ENCODE data around the gene KRTAP4-2. TPM values are rescaled to one million over a fixed set of nuclear protein-coding genes. Genes with fewer than 3 reads are reported as not detected.
"Not testable (repeated sequence)": the region's sequence is repeated elsewhere in the genome, so short reads cannot be mapped to it uniquely, and the experiment has no call there.

Gene KRTAP4-2
- total and polyA plus RNA-seq, 9 donors = not detected

- Histone ChIP-seq H3K9me3 (no peaks in the 10 kb centered on the region), H3K4me3 (no peak within 1 kb of the TSS), H3K36me3 (no peaks in the 10 kb centered on the region), H3K27me3 (no peaks in the 10 kb centered on the region), H3K4me1 (ENCODE audit: insufficient read depth) (no peaks in the 10 kb centered on the region), H3K27ac (no peak within 1 kb of the TSS)
- no peak for DNase-seq
- intact Hi-C loops (cut with DNase I) = no loop called here
- no peak for TF ChIP-seq CTCF (IDR thresholded peaks at IDR 0.05)
- TF ChIP-seq POLR2A (IDR thresholded peaks at IDR 0.05) = no peak
- 81 to 88% (median 86%) methylated on average over 6 of the region's 6 CpGs for WGBS, 3 donors
These were observed 37.5 kb downstream of the KRTAP4-2 start, which contains the start of gene KRTAP4-6 for GRCh38 chr17:41140360-41141131. TSS of gene KRTAP4-6 (minus strand) at chr17:41140544. CDS start at chr17:41140487, 57 bp downstream.

- H3K27ac ChIP-seq; H3K9me3 ChIP-seq; intact Hi-C loops (cut with DNase I); H3K4me1 ChIP-seq (ENCODE audit: insufficient read depth); H3K36me3 ChIP-seq; DNase-seq; H3K27me3 ChIP-seq; H3K4me3 ChIP-seq: not testable (repeated sequence)
- WGBS, 3 donors = 85 to 91% (median 89%) methylated on average over 12 of the region's 12 CpGs
These were observed 38.2 kb downstream of the KRTAP4-2 start for GRCh38 chr17:41139865-41140264.

- Histone ChIP-seq H3K27me3 (no peaks in the 10 kb centered on the region), H3K4me1 (ENCODE audit: insufficient read depth) (no peaks in the 10 kb centered on the region), H3K4me3 (no peak overlapping the region), H3K9me3 (no peaks in the 10 kb centered on the region), H3K27ac (no peak overlapping the region), H3K36me3 (no peaks in the 10 kb centered on the region)
- TF ChIP-seq CTCF (IDR thresholded peaks at IDR 0.05) (no peak), POLR2A (IDR thresholded peaks at IDR 0.05) (no peak), EP300 (IDR thresholded peaks at IDR 0.05) (no peak)
- WGBS, 3 donors = 40 to 63% (median 46%) methylated on average over 2 of the region's 2 CpGs
- no peak for DNase-seq
- intact Hi-C loops (cut with DNase I) = no loop called here
These were observed 43.9 kb downstream of the KRTAP4-2 start for GRCh38 chr17:41133880-41134735.

- intact Hi-C loops (cut with DNase I) = no loop called here
- WGBS, 3 donors = 86 to 93% (median 89%) methylated on average over 3 of the region's 3 CpGs
- H3K27ac ChIP-seq = no peak overlapping the region
These were observed 46.0 kb downstream of the KRTAP4-2 start for GRCh38 chr17:41131979-41132378.

More at GRCh38 chr17:41131979-41132378, 46.0 kb downstream of the KRTAP4-2 start:
- TF ChIP-seq POLR2A (IDR thresholded peaks at IDR 0.05) (no peak), EP300 (IDR thresholded peaks at IDR 0.05) (no peak), CTCF (IDR thresholded peaks at IDR 0.05) (no peak)
- H3K36me3 ChIP-seq = no peaks in the 10 kb centered on the region
- H3K4me3 ChIP-seq = no peak overlapping the region
- DNase-seq = no peak
- H3K27me3 ChIP-seq = no peaks in the 10 kb centered on the region
- H3K9me3 ChIP-seq = no peaks in the 10 kb centered on the region
- H3K4me1 ChIP-seq (ENCODE audit: insufficient read depth) = no peaks in the 10 kb centered on the region

Small RNA genes within 50 kb of the gene (small RNA-seq; reads per million reads assigned to genes)
- not detected for gene KRTAP4-17P

Other genes with a start within 250 kb of the KRTAP4-2 start
Only the 30 nearest of the 41 such genes appear.
- gene KRTAP1-5, start 151.0 kb downstream of the KRTAP4-2 start, total RNA-seq = not detected
- under 1 TPM in 1 of 2 donors, not detected in 1; 0.06 TPM for gene KRTAP1-5, start 151.0 kb downstream of the KRTAP4-2 start, polyA plus RNA-seq
- not detected for gene KRTAP1-4, start 148.0 kb downstream of the KRTAP4-2 start, total RNA-seq
- gene KRTAP1-4, start 148.0 kb downstream of the KRTAP4-2 start, polyA plus RNA-seq = not detected
- not detected for gene KRTAP1-3, start 143.3 kb downstream of the KRTAP4-2 start, total RNA-seq
- not detected for gene KRTAP1-3, start 143.3 kb downstream of the KRTAP4-2 start, polyA plus RNA-seq
- gene KRTAP1-1, start 136.8 kb downstream of the KRTAP4-2 start, total RNA-seq = not detected
- not detected for gene KRTAP1-1, start 136.8 kb downstream of the KRTAP4-2 start, polyA plus RNA-seq
- not detected for gene KRTAP2-1, start 130.9 kb downstream of the KRTAP4-2 start, total RNA-seq
- gene KRTAP2-1, start 130.9 kb downstream of the KRTAP4-2 start, polyA plus RNA-seq = not detected
- not detected for gene KRTAP2-2, start 123.0 kb downstream of the KRTAP4-2 start, total RNA-seq
- not detected for gene KRTAP2-2, start 123.0 kb downstream of the KRTAP4-2 start, polyA plus RNA-seq
- not detected for gene KRTAP2-3, start 118.1 kb downstream of the KRTAP4-2 start, total RNA-seq
- gene KRTAP2-3, start 118.1 kb downstream of the KRTAP4-2 start, polyA plus RNA-seq = not detected
- gene KRTAP2-4, start 112.3 kb downstream of the KRTAP4-2 start, total RNA-seq = not detected
- not detected for gene KRTAP2-4, start 112.3 kb downstream of the KRTAP4-2 start, polyA plus RNA-seq
- gene KRTAP4-7, start 94.1 kb downstream of the KRTAP4-2 start, total RNA-seq = not detected
- not detected for gene KRTAP4-7, start 94.1 kb downstream of the KRTAP4-2 start, polyA plus RNA-seq
- gene KRTAP4-8, start 80.1 kb downstream of the KRTAP4-2 start, total RNA-seq = not detected
- gene KRTAP4-8, start 80.1 kb downstream of the KRTAP4-2 start, polyA plus RNA-seq = not detected
- gene KRTAP4-16, start 76.0 kb downstream of the KRTAP4-2 start, total RNA-seq = not detected
- not detected for gene KRTAP4-16, start 76.0 kb downstream of the KRTAP4-2 start, polyA plus RNA-seq
- gene KRTAP4-9, start 72.8 kb downstream of the KRTAP4-2 start, total RNA-seq = not detected
- not detected for gene KRTAP4-9, start 72.8 kb downstream of the KRTAP4-2 start, polyA plus RNA-seq
- gene KRTAP4-11, start 59.8 kb downstream of the KRTAP4-2 start, total RNA-seq = not detected
- not detected for gene KRTAP4-11, start 59.8 kb downstream of the KRTAP4-2 start, polyA plus RNA-seq
- gene KRTAP4-12, start 54.0 kb downstream of the KRTAP4-2 start, total RNA-seq = not detected
- not detected for gene KRTAP4-12, start 54.0 kb downstream of the KRTAP4-2 start, polyA plus RNA-seq
- not detected for gene KRTAP4-6, start 37.7 kb downstream of the KRTAP4-2 start, total RNA-seq
- gene KRTAP4-6, start 37.7 kb downstream of the KRTAP4-2 start, polyA plus RNA-seq = not detected
- gene KRTAP4-5, start 28.4 kb downstream of the KRTAP4-2 start, total RNA-seq = not detected
- gene KRTAP4-5, start 28.4 kb downstream of the KRTAP4-2 start, polyA plus RNA-seq = not detected
- gene KRTAP4-4, start 17.5 kb downstream of the KRTAP4-2 start, total RNA-seq = not detected
- not detected for gene KRTAP4-4, start 17.5 kb downstream of the KRTAP4-2 start, polyA plus RNA-seq
- not detected for gene KRTAP4-3, start 10.0 kb downstream of the KRTAP4-2 start, total RNA-seq
- gene KRTAP4-3, start 10.0 kb downstream of the KRTAP4-2 start, polyA plus RNA-seq = not detected
- not detected for gene KRTAP4-1, start 6.7 kb upstream of the KRTAP4-2 start, total RNA-seq
- not detected for gene KRTAP4-1, start 6.7 kb upstream of the KRTAP4-2 start, polyA plus RNA-seq
- not detected for gene KRTAP9-1, start 11.7 kb upstream of the KRTAP4-2 start, total RNA-seq
- gene KRTAP9-1, start 11.7 kb upstream of the KRTAP4-2 start, polyA plus RNA-seq = not detected
- not detected for gene KRTAP9-2, start 48.4 kb upstream of the KRTAP4-2 start, total RNA-seq
- gene KRTAP9-2, start 48.4 kb upstream of the KRTAP4-2 start, polyA plus RNA-seq = not detected
- gene KRTAP9-3, start 54.2 kb upstream of the KRTAP4-2 start, total RNA-seq = not detected
- not detected for gene KRTAP9-3, start 54.2 kb upstream of the KRTAP4-2 start, polyA plus RNA-seq
- not detected for gene KRTAP9-8, start 59.8 kb upstream of the KRTAP4-2 start, total RNA-seq
- not detected for gene KRTAP9-8, start 59.8 kb upstream of the KRTAP4-2 start, polyA plus RNA-seq
- gene KRTAP9-4, start 71.5 kb upstream of the KRTAP4-2 start, total RNA-seq = not detected
- gene KRTAP9-4, start 71.5 kb upstream of the KRTAP4-2 start, polyA plus RNA-seq = not detected
- gene KRTAP9-9, start 77.2 kb upstream of the KRTAP4-2 start, total RNA-seq = not detected
- not detected for gene KRTAP9-9, start 77.2 kb upstream of the KRTAP4-2 start, polyA plus RNA-seq
- gene KRTAP9-6, start 87.2 kb upstream of the KRTAP4-2 start, total RNA-seq = not detected
- not detected for gene KRTAP9-6, start 87.2 kb upstream of the KRTAP4-2 start, polyA plus RNA-seq
- gene KRTAP9-7, start 97.5 kb upstream of the KRTAP4-2 start, total RNA-seq = not detected
- not detected for gene KRTAP9-7, start 97.5 kb upstream of the KRTAP4-2 start, polyA plus RNA-seq
- gene KRTAP29-1, start 124.6 kb upstream of the KRTAP4-2 start, total RNA-seq = not detected
- not detected for gene KRTAP29-1, start 124.6 kb upstream of the KRTAP4-2 start, polyA plus RNA-seq
- not detected for gene KRTAP16-1, start 131.1 kb upstream of the KRTAP4-2 start, total RNA-seq
- not detected for gene KRTAP16-1, start 131.1 kb upstream of the KRTAP4-2 start, polyA plus RNA-seq
- not detected for gene KRTAP17-1, start 137.5 kb upstream of the KRTAP4-2 start, total RNA-seq
- not detected for gene KRTAP17-1, start 137.5 kb upstream of the KRTAP4-2 start, polyA plus RNA-seq